ENCODE measurements around the gene TSFM.

The TSFM gene

GRCh38 chr12:57765003-57765697 lies 17.4 kb upstream of the TSFM start:
- TF ChIP-seq CTCF (IDR thresholded peaks at IDR 0.05; ENCODE audit: insufficient read depth, missing control alignments): no peak
- FAIRE-seq: no peak
- DNase-seq (ENCODE audit: insufficient read length, low spot score): no peak

GRCh38 chr12:57765698-57766463 lies 16.7 kb upstream of the TSFM start:
- FAIRE-seq: no peak
- no peak for DNase-seq (ENCODE audit: insufficient read length, low spot score)
- no peak for TF ChIP-seq CTCF (IDR thresholded peaks at IDR 0.05; ENCODE audit: insufficient read depth, missing control alignments)

- DNase-seq (ENCODE audit: insufficient read length, low spot score) (peak; percentile 78), FAIRE-seq (peak; percentile 38)
- TF ChIP-seq CTCF (IDR thresholded peaks at IDR 0.05; ENCODE audit: insufficient read depth, missing control alignments): no peak
These were observed 15.9 kb upstream of the TSFM start, which contains the start of gene CYP27B1 for GRCh38 chr12:57766464-57767304. CYP27B1 (minus strand) TSS chr12:57767078; CDS start chr12:57767041, 37 bp downstream.

DNA sequence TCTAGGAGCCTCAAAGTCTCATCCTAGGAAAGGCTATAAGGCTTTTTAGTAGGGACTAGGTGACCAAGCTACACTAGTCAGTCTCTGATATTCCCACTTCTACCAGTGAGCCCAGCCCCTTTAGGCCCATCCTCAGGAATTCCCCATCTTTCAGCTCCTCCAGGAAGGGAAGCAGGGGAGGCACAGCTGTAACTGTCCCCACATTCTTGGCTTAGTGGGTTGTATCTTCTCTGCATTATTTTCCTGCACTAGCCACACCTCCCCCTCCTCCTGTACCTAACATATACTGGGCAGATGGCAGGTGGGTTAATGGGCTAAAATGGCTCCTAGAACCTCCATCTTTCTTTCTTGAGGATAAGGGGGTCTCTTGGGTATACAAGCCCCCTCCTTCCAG lies 15.3 kb upstream of the TSFM start:
- no peak for TF ChIP-seq CTCF (IDR thresholded peaks at IDR 0.05; ENCODE audit: insufficient read depth, missing control alignments)
- DNase-seq (ENCODE audit: insufficient read length, low spot score) (no peak), FAIRE-seq (no peak)

DNA sequence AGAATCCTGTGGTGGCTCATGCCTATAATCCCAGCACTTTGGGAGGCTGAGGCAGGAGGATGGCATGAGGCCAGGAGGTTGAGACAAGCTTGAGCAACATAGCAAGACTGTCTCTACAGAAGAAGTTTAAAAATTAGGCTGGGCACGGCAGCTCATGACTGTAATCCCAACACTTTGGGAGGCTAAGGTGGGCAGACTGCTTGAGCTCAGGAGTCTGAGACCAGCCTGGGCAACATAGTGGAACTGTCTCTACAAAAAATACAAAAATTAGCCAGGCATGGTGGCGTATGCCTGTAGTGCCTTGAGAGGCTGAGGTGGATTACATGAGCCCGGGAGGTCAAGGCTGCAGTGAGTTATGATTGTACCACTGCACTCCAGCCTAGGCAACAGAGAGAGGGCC lies 14.7 kb upstream of the TSFM start:
- no peak for FAIRE-seq
- no peak for TF ChIP-seq CTCF (IDR thresholded peaks at IDR 0.05; ENCODE audit: insufficient read depth, missing control alignments)

DNA sequence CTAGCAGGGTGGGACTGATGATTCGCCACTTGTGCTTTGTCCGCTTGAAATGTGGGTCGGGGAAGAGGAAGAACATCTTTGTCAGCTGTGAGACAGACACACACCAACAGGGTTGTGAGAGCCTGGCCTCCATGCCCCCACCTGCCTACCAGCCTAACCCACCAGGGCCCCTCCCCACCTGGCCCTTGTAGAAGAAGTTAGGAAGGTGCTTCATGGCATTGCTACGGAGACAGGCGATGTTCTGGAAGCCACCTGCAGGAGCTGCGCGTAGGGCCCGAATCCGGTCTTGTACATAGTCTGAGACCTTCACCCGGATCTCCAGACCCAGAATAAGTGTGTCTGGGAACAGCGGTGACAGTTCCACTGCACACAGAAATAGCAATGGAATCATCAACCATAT lies 13.0 kb upstream of the TSFM start:
- no peak for TF ChIP-seq CTCF (IDR thresholded peaks at IDR 0.05; ENCODE audit: insufficient read depth, missing control alignments)
- FAIRE-seq: no peak
- DNase-seq (ENCODE audit: insufficient read length, low spot score): no peak

More for the DNA sequence above, 14.7 kb upstream of the TSFM start:
- no peak for DNase-seq (ENCODE audit: insufficient read length, low spot score)
